Stomach (tissue), 9 donors: Measurements from ENCODE around the gene SNAPC5. TPM values are rescaled to one million over a fixed set of nuclear protein-coding genes. Genes with fewer than 3 reads are reported as not detected.

Experiments
- DNase-seq, 2 donors: peaks; one replicate each; pipeline versions ENCODE4 v3.0.0 to v3.0.0-alpha.2; 2013 to 2019
- H3K27ac ChIP-seq, 5 donors: fragments of 200-600 bp in 4 of 5; sonication (generic) in 4 of 5; one replicate each; pipeline ENCODE4 v1.5.1; 2013 to 2019; ENCODE audit warnings: mild to moderate bottlenecking in 1 of 5, moderate library complexity in 1 of 5
- H3K27me3 ChIP-seq, 3 donors: fragments of 200-600 bp; sonication (generic); one replicate each; pipeline ENCODE4 v1.5.1; 2017 to 2019; ENCODE audit warnings: mixed run types in 1 of 3
- H3K36me3 ChIP-seq, 4 donors: fragments of 200-600 bp; sonication (generic); 1 replicate in 3 of 4; 2 replicates in 1 of 4; pipeline ENCODE4 v1.5.1; 2016 to 2019
- H3K4me1 ChIP-seq, 4 donors: fragments of 200-600 bp; sonication (generic); one replicate each; pipeline ENCODE4 v1.5.1; 2016 to 2019
- H3K4me3 ChIP-seq, 4 donors: fragments of 200-600 bp; sonication (generic) in 3 of 4; one replicate each; pipeline ENCODE4 v1.5.1; 2016 to 2019; ENCODE audit warnings: mild to moderate bottlenecking in 1 of 4
- H3K9me3 ChIP-seq, 4 donors: fragments of 200-600 bp; sonication (generic); one replicate each; pipeline ENCODE4 v1.5.1; 2016 to 2019
- CTCF ChIP-seq, 7 experiments: fragments of 450-650 bp in 4 of 7; fragments of 200-600 bp in 3 of 7; sonication (generic) in 3 of 7; IDR thresholded peaks; one replicate each; pipeline ENCODE4 v1.5.1; 2016 to 2019; ENCODE audit warnings: antibody characterized with exemption in 7 of 7, control low read depth in 2 of 7, mild to moderate bottlenecking in 1 of 7
- EP300 ChIP-seq: sonication (generic); formaldehyde crosslinking; IDR thresholded peaks from one replicate; pipeline ENCODE4 v1.6.1; 2017; ENCODE audit warnings: antibody characterized with exemption
- POLR2A ChIP-seq, 4 donors: fragments of 450-650 bp; IDR thresholded peaks; one replicate each; pipeline ENCODE4 v1.6.1; 2016; ENCODE audit warnings: antibody characterized with exemption in 4 of 4, control low read depth in 2 of 4, mild to moderate bottlenecking in 1 of 4, moderate library complexity in 1 of 4
- POLR2AphosphoS5 ChIP-seq, 3 donors: sonication (generic); formaldehyde crosslinking; IDR thresholded peaks; one replicate each; pipeline ENCODE4 v1.6.1; 2016; ENCODE audit warnings: antibody characterized with exemption in 3 of 3
- WGBS, 5 donors: extraction: QIAGEN DNeasy Blood & Tissue Kit in 3 of 5; methylation state at CpG; one replicate each; pipeline versions ENCODE4 v1.1.5 to v1.1.7; 2013 to 2018; 5-methylcytosine and 5-hydroxymethylcytosine counted together
- intact Hi-C: fragments of 100-400 bp; cut with DNase I; formaldehyde crosslinking; loops from one replicate; pipeline ENCODE4 v1.15.1; 2023; ENCODE audit warnings: low total_unique reads
- polyA plus RNA-seq, 3 donors: library from polyadenylated mRNA; stranded (reverse); fragments of 200-250 nt; gene quantifications; one replicate each; pipeline ENCODE4 v1.2.3, GENCODE V29; 2013
- total RNA-seq, 5 donors: library from RNA; depleted of rRNA; stranded (reverse); fragments of >200 nt; gene quantifications; one replicate each; pipeline versions ENCODE4 v1.1.0 to v1.2.3, GENCODE V29; 2014 to 2016
- donor health status: healthy with polysubstance abuse.
- donor health status: Bipolar disorder and iron deficiency.
- donor health status: healthy.

SNAPC5 gene
- total and polyA plus RNA-seq, 8 donors, result 2.3 to 49.0 (median 18.0) TPM

- intact Hi-C loops, result no loop called here
- Histone ChIP-seq H3K4me3 (no peak overlapping the region), H3K27me3 (no peaks in the 10 kb centered on the region), H3K9me3 (no peaks in the 10 kb centered on the region), H3K27ac (no peak overlapping the region), H3K36me3 (no peaks in the 10 kb centered on the region), H3K4me1 (peaks cover 8 to 20% (median 16%) of the 10 kb centered on the region in 4 donors)
- WGBS, 5 donors, result 90 to 98% (median 92%) methylated on average over 3 of the region's 3 CpGs
- TF ChIP-seq CTCF (IDR thresholded peaks at IDR 0.05) (no peak), POLR2A (IDR thresholded peaks at IDR 0.05) (no peak), EP300 (no peak), POLR2AphosphoS5 (IDR thresholded peaks at IDR 0.05) (no peak)
- DNase-seq, result no peak
Measured at GRCh38 chr15:66508293-66508883, 10.8 kb upstream of the SNAPC5 start.

- H3K9me3 ChIP-seq, result no peaks in the 10 kb centered on the region
- intact Hi-C loops, result no loop called here
- no peak for TF ChIP-seq POLR2AphosphoS5 (IDR thresholded peaks at IDR 0.05)
- no peak for TF ChIP-seq EP300
- TF ChIP-seq POLR2A (IDR thresholded peaks at IDR 0.05), result no peak
- TF ChIP-seq CTCF (IDR thresholded peaks at IDR 0.05), result no peak
- H3K27ac ChIP-seq, result peak overlapping the region in 4 of 5 donors; percentile 91 to 96 (median 94)
- H3K27me3 ChIP-seq, result no peaks in the 10 kb centered on the region
- H3K4me1 ChIP-seq, result peaks cover 18 to 43% (median 38%) of the 10 kb centered on the region in 4 donors
- peaks cover 22 to 25% (median 25%) of the 10 kb centered on the region in 4 donors for H3K36me3 ChIP-seq
- no peak for DNase-seq
- peak overlapping the region; percentile 63 to 96 (median 75) for H3K4me3 ChIP-seq
- 27 to 31% (median 28%) methylated on average over 4 of the region's 4 CpGs for WGBS, 5 donors
Measured at GRCh38 chr15:66505818-66506217, 8.3 kb upstream of the SNAPC5 start.

- Histone ChIP-seq H3K4me1 (peaks cover 18 to 46% (median 38%) of the 10 kb centered on the region in 4 donors), H3K27me3 (no peaks in the 10 kb centered on the region), H3K36me3 (peaks cover 26 to 29% (median 29%) of the 10 kb centered on the region in 4 donors), H3K9me3 (no peaks in the 10 kb centered on the region), H3K4me3 (peak overlapping the region; percentile 63 to 96 (median 75)), H3K27ac (peak overlapping the region; percentile 82 to 96 (median 94))
- WGBS, 5 donors, result 0 to 2% (median 1%) methylated on average over 13 of the region's 13 CpGs
- intact Hi-C loops, result no loop called here
- TF ChIP-seq POLR2A (IDR thresholded peaks at IDR 0.05) (no peak), CTCF (IDR thresholded peaks at IDR 0.05) (no peak), EP300 (no peak), POLR2AphosphoS5 (IDR thresholded peaks at IDR 0.05) (no peak)
- no peak for DNase-seq
Measured at GRCh38 chr15:66505430-66505811, 7.9 kb upstream of the SNAPC5 start.

GRCh38 chr15:66504563-66505429, 7.2 kb upstream of the SNAPC5 start, which contains the start of the genes RPL4 and ZWILCH:
Gene RPL4, minus strand, starts transcription at chr15:66504855. Its CDS starts 65 bp downstream, at chr15:66504790.
Gene ZWILCH, plus strand, starts transcription at chr15:66505326. Its CDS starts 13 bp downstream, at chr15:66505339.
- Histone ChIP-seq H3K36me3 (peaks cover 32 to 36% (median 35%) of the 10 kb centered on the region in 4 donors), H3K27me3 (no peaks in the 10 kb centered on the region), H3K27ac (peak within 1 kb of the TSS; percentile 82 to 96 (median 94)), H3K9me3 (no peaks in the 10 kb centered on the region), H3K4me1 (peaks cover 18 to 49% (median 38%) of the 10 kb centered on the region in 4 donors), H3K4me3 (peak within 1 kb of the TSS; percentile 63 to 96 (median 75))
- intact Hi-C loops, result no loop called here
- DNase-seq, result peak; percentile 82 to 94
- TF ChIP-seq CTCF (IDR thresholded peaks at IDR 0.05), result peak in 3 of 7 experiments; percentile 9 to 30 (median 18)
- peak; percentile 79 to 99 (median 99) for TF ChIP-seq POLR2AphosphoS5 (IDR thresholded peaks at IDR 0.05)
- TF ChIP-seq POLR2A (IDR thresholded peaks at IDR 0.05), result peak in 2 of 4 donors; percentile 93 to 96
- no peak for TF ChIP-seq EP300
- WGBS, 5 donors, result 0 to 1% (median 0%) methylated on average over 44 to 46 of the region's 46 CpGs
